HepG2 (cell line): ENCODE data around the gene GBGT1.

ENCODE experiments used
- BCL6 ChIP-seq: IDR thresholded peaks from 2 replicates; pipeline ENCODE4 v1.6.1; 2016; ENCODE audit warnings: missing genetic modification reagents, missing compliant biosample characterization
- CBX1 ChIP-seq: IDR thresholded peaks from one replicate; pipeline ENCODE4 v1.6.1; 2016; ENCODE audit warnings: antibody characterized with exemption, low read depth
- HNRNPUL1 ChIP-seq: fragments of 200-400 bp; formaldehyde crosslinking; IDR thresholded peaks from 2 replicates; pipeline ENCODE4 v1.6.1; 2017; ENCODE audit warnings: low read depth, mild to moderate bottlenecking, low read length, moderate library complexity
- KDM5A ChIP-seq: fragments of 200-600 bp; sonication (generic); IDR thresholded peaks from 2 replicates; pipeline ENCODE4 v1.7.0; 2018; ENCODE audit warnings: antibody characterized with exemption, mild to moderate bottlenecking, low read length, borderline replicate concordance
- MXD1 ChIP-seq: sonication (generic); formaldehyde crosslinking; IDR thresholded peaks from 2 replicates; pipeline ENCODE4 v1.4.0; 2020; ENCODE audit warnings: mild to moderate bottlenecking, missing genetic modification reagents
- MYC ChIP-seq: sonication (generic); formaldehyde crosslinking; IDR thresholded peaks from 2 replicates; pipeline ENCODE4 v1.9.0; 2021; ENCODE audit warnings: missing genetic modification reagents, borderline replicate concordance
- NR2C2 ChIP-seq: sonication (generic); formaldehyde crosslinking; IDR thresholded peaks from 2 replicates; pipeline ENCODE4 v1.4.0; 2020; ENCODE audit warnings: missing genetic modification reagents, mild to moderate bottlenecking, moderate library complexity, borderline replicate concordance
- PATZ1 ChIP-seq: sonication (generic); formaldehyde crosslinking; IDR thresholded peaks from 2 replicates; pipeline ENCODE4 v1.4.0; 2020; ENCODE audit warnings: missing genetic modification reagents
- REST ChIP-seq, 2 experiments: IDR thresholded peaks; 2 replicates each; pipeline ENCODE4 v1.6.1; 2011 to 2012; ENCODE audit warnings: low read length in 2 of 2, borderline replicate concordance in 1 of 2, low read depth in 1 of 2, mild to moderate bottlenecking in 1 of 2, moderate library complexity in 1 of 2
- SIN3A ChIP-seq: IDR thresholded peaks from 2 replicates; pipeline ENCODE4 v1.6.1; 2011; ENCODE audit warnings: low read depth, mild to moderate bottlenecking, control low read depth, low read length, borderline replicate concordance
- TAF1 ChIP-seq: sonication (generic); formaldehyde crosslinking; IDR thresholded peaks from 2 replicates; pipeline ENCODE4 v1.4.0; 2020; ENCODE audit warnings: missing genetic modification reagents
- USF2 ChIP-seq, 2 experiments: sonication (generic) in 1 of 2; formaldehyde crosslinking in 1 of 2; IDR thresholded peaks; 2 replicates each; pipeline versions ENCODE4 v1.5.1 to v1.6.1; 2011 to 2020; ENCODE audit warnings: borderline replicate concordance in 1 of 2, low read depth in 1 of 2, low read length in 1 of 2, mild to moderate bottlenecking in 1 of 2, missing genetic modification reagents in 1 of 2, moderate library complexity in 1 of 2
- ZFP62 ChIP-seq: sonication (generic); formaldehyde crosslinking; IDR thresholded peaks from 2 replicates; pipeline ENCODE4 v1.4.0; 2020; ENCODE audit warnings: missing genetic modification reagents
- ZKSCAN1 ChIP-seq: fragments of 150-350 bp; IDR thresholded peaks from 2 replicates; pipeline ENCODE4 v1.6.1; 2014; ENCODE audit warnings: low read length

- TF ChIP-seq PATZ1 (CRISPR knock-in tag) (no peak), TAF1 (CRISPR knock-in tag) (no peak), BCL6 (CRISPR knock-in tag) (no peak), NR2C2 (CRISPR knock-in tag) (no peak), MXD1 (CRISPR knock-in tag) (no peak), HNRNPUL1 (no peak), SIN3A (no peak), KDM5A (no peak), REST (IDR thresholded peaks at IDR 0.05; ENCODE audit: borderline replicate concordance in 1 of 2, low read depth in 1 of 2, low read length in 2 of 2) (no peak), ZKSCAN1 (no peak), USF2 (IDR thresholded peaks at IDR 0.05; ENCODE audit: low read depth, low read length) (no peak), USF2 (CRISPR knock-in tag; IDR thresholded peaks at IDR 0.05; ENCODE audit: borderline replicate concordance) (no peak), CBX1 (no peak), MYC (no peak), ZFP62 (CRISPR knock-in tag) (no peak)
Measured at GRCh38 chr9:133135146-133135745, 28.5 kb downstream of the GBGT1 start.
